ENCODE data around the gene KYNU. TPM values are rescaled to one million over a fixed set of nuclear protein-coding genes. Genes with fewer than 3 reads are reported as not detected.

Gene KYNU
- 0.97 and 2.4 TPM in 2 replicates for total RNA-seq

DNA sequence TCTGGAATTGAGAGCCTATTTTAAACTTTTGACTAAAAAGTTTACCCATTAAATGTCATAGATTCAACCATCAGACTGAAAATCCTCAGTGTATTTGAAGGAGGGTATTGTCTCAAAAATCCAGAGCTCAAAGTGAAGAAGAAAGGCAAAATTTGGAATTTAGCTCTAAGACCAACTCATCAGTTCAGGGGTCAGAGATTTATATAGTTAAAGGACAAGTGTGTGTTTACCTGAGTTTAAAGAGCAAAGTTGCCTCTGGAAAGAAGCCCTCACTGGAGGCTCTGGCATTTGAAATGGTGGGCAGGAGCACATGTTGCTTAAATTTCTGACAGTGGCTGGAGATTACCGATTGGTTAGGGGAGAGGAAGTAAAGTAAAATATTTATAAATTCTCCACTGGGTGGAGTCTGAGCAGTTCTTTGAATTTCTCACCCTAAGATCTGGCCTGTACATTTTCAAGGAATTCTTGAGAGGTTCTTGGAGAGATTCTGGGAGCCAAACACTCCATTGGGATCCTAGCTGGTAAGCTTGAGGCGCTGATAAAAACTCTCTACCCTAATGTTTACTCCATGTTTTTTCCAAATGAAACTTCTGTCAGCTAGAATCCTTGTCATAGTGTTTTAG is at the start of gene KYNU:
KYNU (plus strand) TSS at position 449 of the 623 bp plus-strand sequence. CDS start 7,704 bp downstream, outside the sequence.

Small RNAs within 50 kb of the gene (small RNA-seq; reads per million reads assigned to genes)
- not detected for gene MTND4LP12

Data from hair follicle dermal papilla cell (primary cell).